GM23338 (cell line): ENCODE data around the gene FN3K.

Experiments
- JUNB ChIP-seq: IDR thresholded peaks from one replicate; pipeline ENCODE4 v1.6.1; 2016; ENCODE audit warnings: antibody characterized with exemption; ENCODE audit not compliant: unreplicated experiment
- TF ChIP-seq, protein P1 (sequence below), 2 experiments: fragments of 200-600 bp in 1 of 2; sonication (generic) in 1 of 2; conservative IDR thresholded peaks; 2 replicates each; pipeline versions ENCODE4 v1.5.1 to v1.6.1; 2016 to 2017; ENCODE audit warnings: antibody characterized with exemption in 2 of 2, low read depth in 2 of 2, mild to moderate bottlenecking in 2 of 2, moderate library complexity in 1 of 2

DNA sequence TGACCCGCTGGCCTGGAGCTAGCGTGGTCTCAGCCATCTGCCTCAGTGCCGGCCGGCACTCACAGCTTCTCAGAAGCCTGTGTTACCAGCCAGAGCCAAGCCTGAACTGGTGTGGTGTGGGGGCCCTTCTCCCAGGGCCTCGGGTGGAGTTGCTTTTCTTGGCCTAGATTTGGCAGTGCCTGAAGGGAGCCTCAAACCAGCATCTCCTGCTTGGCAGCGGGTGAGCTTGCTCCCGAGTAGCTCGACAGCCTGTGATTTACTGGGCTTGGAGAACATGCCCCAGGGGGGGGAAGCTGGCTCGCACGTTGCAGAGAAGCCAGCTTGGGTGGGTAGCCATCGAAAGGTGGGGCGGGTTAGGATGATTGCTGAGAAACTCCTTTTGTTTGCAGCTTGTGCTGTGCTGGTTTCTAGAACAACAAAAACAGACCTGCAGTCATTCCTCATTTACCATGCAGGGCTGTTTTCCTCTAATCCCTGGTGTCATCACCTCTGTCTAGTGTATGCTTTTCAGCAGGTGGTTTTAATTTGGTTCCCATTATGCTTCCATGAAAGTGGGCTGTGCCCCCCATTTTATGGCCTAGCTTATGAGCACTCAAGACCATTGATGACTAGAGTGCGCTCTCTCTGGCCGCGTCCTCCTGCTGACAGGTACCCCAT is 58.7 kb downstream of the FN3K start:
- TF ChIP-seq, protein P1, sequence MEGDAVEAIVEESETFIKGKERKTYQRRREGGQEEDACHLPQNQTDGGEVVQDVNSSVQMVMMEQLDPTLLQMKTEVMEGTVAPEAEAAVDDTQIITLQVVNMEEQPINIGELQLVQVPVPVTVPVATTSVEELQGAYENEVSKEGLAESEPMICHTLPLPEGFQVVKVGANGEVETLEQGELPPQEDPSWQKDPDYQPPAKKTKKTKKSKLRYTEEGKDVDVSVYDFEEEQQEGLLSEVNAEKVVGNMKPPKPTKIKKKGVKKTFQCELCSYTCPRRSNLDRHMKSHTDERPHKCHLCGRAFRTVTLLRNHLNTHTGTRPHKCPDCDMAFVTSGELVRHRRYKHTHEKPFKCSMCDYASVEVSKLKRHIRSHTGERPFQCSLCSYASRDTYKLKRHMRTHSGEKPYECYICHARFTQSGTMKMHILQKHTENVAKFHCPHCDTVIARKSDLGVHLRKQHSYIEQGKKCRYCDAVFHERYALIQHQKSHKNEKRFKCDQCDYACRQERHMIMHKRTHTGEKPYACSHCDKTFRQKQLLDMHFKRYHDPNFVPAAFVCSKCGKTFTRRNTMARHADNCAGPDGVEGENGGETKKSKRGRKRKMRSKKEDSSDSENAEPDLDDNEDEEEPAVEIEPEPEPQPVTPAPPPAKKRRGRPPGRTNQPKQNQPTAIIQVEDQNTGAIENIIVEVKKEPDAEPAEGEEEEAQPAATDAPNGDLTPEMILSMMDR (conservative IDR thresholded peaks at IDR 0.05; ENCODE audit: low read depth in 2 of 2): no peak
- TF ChIP-seq JUNB: no peak
